Astrocyte (in vitro differentiated cells and primary cell): ENCODE data around the gene ZNF438.

Experiments
- EZH2 ChIP-seq: IDR thresholded peaks from 2 replicates; pipeline ENCODE4 v1.6.1; 2012; ENCODE audit warnings: mild to moderate bottlenecking, low read length, inconsistent platforms; ENCODE audit not compliant: insufficient read depth
- TF ChIP-seq, protein P1 (sequence below): IDR thresholded peaks from 2 replicates; pipeline ENCODE4 v1.5.1; 2011; ENCODE audit warnings: low read depth, mild to moderate bottlenecking, inconsistent platforms, low read length, moderate library complexity; ENCODE audit not compliant: insufficient read depth

DNA sequence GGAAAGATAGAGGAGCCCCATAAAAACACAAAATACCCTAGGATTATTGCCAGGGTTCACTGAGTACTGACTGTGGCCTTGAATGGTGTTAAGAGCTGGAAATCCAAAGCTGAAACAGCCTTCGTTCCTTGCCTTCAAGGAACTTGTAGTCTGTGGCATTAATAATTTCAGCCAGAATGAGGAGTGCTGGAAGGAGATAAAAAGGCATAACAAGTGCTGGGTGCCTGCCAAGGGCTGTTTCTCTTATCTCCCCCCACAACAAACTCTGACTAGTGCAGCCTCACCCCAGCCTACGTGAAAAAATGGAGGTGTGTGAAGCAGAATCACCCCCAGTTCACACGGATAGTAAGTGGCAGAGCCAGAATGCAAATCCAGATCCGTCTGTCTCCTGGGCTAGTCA, 203.0 kb downstream of the ZNF438 start:
- TF ChIP-seq, protein P1, sequence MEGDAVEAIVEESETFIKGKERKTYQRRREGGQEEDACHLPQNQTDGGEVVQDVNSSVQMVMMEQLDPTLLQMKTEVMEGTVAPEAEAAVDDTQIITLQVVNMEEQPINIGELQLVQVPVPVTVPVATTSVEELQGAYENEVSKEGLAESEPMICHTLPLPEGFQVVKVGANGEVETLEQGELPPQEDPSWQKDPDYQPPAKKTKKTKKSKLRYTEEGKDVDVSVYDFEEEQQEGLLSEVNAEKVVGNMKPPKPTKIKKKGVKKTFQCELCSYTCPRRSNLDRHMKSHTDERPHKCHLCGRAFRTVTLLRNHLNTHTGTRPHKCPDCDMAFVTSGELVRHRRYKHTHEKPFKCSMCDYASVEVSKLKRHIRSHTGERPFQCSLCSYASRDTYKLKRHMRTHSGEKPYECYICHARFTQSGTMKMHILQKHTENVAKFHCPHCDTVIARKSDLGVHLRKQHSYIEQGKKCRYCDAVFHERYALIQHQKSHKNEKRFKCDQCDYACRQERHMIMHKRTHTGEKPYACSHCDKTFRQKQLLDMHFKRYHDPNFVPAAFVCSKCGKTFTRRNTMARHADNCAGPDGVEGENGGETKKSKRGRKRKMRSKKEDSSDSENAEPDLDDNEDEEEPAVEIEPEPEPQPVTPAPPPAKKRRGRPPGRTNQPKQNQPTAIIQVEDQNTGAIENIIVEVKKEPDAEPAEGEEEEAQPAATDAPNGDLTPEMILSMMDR, result no peak
- no peak for TF ChIP-seq EZH2
